OCI-LY7 (cell line): ENCODE data around the gene RBM44.

ENCODE experiments used
- EZH2phosphoT487 ChIP-seq: fragments of 200-600 bp; sonication (generic); IDR thresholded peaks from 2 replicates; pipeline ENCODE4 v1.6.1; 2018; ENCODE audit warnings: low read depth, borderline replicate concordance, mild to moderate bottlenecking, mixed run types, antibody characterized with exemption, low read length, moderate library complexity, mixed read lengths
- TF ChIP-seq, protein P1 (sequence below): fragments of 200-600 bp; sonication (generic); conservative IDR thresholded peaks from 2 replicates; pipeline ENCODE4 v1.5.1; 2014; ENCODE audit warnings: mild to moderate bottlenecking, antibody characterized with exemption, low read length, moderate library complexity, mixed read lengths

DNA sequence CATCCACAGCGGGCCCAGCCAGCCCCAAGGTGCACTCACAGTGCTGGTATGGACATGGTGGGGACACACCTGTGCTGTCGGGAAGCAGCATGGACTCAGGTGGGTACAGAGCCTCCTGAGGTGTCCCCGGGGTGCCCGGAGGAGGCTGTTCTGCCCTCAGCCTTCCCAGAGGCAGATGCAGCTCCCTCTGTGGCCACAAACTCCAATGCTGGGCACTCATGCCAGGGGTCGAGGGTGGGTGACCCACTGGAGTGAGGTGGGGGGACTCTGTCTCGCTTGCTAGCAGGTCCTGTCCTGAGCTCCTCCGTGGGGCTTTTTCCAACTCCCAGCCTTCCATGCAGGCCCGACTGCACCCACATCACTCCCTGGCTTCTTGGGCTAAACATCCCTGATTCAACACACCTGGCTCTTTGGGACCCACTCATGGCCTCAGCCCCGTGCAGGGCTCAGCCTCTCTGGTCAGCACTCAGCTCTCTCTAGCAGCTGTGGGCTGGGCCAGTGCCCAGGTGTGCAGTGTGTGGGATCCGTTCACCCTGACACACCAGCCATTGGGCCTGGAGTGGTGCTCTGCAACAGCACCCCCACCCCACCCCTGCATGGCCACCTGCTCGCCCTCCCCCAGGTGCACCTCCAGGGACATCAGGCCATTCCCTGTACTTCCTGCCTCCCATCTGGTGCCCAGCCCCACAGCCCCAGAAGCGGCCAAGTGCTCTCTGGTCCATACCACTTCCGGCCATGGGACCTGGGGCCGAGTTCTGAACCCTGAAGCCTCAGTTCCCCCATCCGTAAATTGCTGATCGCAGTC, 76.9 kb downstream of the RBM44 start:
- TF ChIP-seq, protein P1, sequence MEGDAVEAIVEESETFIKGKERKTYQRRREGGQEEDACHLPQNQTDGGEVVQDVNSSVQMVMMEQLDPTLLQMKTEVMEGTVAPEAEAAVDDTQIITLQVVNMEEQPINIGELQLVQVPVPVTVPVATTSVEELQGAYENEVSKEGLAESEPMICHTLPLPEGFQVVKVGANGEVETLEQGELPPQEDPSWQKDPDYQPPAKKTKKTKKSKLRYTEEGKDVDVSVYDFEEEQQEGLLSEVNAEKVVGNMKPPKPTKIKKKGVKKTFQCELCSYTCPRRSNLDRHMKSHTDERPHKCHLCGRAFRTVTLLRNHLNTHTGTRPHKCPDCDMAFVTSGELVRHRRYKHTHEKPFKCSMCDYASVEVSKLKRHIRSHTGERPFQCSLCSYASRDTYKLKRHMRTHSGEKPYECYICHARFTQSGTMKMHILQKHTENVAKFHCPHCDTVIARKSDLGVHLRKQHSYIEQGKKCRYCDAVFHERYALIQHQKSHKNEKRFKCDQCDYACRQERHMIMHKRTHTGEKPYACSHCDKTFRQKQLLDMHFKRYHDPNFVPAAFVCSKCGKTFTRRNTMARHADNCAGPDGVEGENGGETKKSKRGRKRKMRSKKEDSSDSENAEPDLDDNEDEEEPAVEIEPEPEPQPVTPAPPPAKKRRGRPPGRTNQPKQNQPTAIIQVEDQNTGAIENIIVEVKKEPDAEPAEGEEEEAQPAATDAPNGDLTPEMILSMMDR, result no peak
- TF ChIP-seq EZH2phosphoT487, result no peak
